ENCODE data around the gene SNX13.

Gene SNX13

DNA sequence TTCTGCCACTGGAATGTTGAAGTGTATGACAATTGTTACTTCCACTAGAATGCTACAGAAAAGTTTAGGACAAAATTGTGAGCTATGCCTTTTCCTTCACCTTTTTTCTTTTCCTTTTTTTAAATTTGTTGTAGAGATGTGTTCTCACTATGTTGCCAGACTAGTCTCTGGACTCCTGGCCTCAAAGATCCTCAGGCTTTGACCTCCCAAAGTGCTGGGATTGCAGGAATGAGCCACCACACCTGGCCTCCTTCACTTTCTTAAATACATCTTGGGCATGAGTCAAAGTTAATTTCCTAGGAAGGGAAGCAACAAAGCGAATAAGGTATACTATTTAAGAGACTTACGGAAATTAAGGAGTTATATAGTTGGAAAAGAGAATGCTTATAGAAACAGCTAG, 2.7 kb upstream of the SNX13 start:
- no peak for DNase-seq

DNA sequence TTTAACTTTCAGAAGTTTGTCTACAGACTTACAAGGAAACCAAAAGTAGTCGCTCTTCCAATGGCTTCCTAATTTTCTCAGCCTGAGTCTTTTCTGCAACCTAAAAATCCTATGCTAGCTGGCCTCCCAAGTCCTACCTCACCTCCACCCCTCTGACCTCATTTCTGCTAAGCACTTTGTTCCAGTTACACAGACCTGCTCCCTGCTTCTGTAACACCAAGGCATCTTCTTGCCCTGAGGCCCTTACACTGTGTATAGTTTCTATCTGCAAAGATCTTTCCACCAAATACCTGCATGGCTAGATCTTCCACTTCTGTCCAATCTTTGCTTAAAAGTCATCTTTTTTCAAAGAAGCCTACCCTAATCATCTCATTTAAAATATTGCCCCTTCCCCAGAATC, 1.9 kb upstream of the SNX13 start:
- no peak for DNase-seq

DNA sequence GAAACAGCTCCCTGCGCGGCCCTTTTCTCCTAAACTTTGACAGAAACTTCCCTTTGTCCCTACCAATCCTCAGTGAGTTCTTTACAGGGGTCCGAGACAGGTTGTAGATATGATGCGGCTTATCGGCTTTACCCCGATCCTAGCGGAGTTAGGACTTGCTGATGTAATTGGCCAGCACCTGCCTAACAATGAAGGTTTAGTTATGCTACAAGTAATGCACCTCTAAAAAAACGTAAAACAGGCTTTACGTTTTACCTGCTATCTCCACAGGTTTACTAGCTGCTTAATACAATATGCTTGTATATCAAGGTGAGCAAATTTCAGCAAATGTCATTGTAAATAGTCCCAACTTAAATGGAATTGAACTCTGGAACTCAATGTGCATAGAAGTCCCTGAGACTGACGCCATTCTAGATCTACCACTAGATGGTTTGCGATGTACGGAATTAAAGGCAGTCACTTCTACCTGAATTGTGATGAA, 697 bp upstream of the SNX13 start:
- DNase-seq, result peak; percentile 64

DNA sequence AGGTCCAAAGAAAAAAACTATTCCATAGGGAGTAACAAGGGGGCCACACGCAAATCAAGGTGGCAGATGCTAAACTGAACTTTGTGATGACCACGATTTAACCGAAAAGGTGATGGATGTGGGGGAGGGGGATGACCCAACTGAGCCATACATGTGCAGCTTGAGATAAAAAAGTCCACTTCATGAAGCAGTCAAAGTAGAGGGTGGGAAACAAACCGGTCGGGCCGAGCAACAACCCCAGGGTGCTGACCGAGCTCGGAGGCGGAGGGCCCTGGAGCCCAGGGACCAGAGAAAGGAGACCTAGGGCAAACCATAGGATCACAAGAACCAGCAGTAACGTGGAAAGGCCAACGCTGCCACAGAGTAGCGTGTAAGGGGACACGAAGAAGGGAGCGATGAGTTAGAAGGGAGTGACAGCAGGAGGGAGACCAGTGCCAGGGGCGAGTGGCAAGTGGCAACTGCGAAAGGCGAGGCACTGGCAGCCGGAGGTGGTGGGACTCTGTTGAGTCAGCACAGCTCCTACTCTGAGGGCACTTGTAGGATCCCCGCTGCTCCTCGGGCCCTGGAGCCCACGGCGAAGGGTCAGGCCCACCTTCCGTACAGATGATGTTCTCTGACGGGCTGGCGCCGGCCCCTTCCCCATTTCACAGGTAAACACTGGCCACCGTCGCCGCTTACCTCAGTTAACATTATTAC, 540 bp downstream of the SNX13 start:
- peak; percentile 76 for DNase-seq

DNA sequence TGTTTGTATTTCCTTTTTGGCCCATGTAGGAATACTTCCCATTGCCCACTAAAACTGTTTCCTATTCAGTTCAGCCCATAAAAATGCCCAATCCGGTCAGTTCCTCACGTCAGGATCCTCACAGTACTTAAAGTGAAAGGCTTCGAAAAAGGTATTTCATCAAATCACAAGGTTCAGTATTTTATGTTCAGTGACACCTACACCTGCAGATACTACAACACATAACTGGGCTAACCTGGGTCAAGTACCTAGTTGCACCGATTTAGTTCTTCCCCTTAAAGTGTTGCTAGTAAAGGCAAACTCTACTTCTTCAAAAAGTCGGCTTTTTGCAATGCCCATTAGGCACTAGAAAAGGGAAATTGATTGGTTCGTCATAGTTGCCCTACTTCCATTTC, 1.1 kb downstream of the SNX13 start:
- DNase-seq, result peak; percentile 49

DNA sequence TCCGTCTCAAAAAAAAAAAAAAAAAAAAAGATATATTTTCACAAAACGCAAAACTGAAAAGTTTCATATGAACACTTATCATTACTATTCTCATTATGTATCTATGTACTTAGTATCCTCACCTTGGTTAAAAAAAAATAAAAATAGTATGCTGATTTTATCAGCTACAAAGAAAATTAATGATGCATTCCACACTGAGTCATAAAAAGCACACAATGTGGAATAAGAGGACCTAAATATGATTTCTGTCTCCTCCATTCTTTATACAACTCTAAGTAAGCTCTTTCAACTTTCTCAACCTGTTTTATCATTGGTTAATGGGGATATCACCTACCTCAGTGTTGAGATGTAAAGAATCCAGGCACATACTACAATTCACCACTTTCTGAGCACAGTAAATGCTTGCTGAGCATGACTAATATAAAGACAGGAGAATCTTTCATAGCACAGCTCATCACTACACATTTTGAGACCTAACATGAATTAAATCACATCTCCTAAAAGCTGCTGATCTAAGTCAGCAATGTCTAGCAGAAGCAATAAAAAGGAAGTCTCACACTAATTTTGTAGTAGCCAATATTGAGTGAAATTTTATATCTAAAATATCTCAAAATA, 2.7 kb downstream of the SNX13 start:
- DNase-seq, result peak; percentile 37

DNA sequence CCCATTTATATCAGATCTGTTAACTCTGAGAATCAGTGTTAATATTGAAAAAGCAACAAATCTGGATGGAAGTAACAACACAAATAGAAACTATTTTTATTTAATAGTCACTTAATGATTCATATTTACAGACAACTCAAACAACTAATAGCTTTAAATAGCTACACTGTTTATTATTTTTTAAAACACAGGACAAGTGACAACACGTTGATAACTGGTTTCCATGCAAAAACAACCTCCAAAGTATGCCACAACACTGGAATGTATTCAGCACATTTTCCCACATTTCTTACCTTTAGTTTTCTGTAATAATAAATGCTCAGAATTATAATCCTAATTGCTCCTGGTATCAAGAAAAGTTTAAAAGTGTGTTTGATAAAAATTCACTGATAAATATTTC, 4.0 kb downstream of the SNX13 start:
- no peak for DNase-seq

DNA sequence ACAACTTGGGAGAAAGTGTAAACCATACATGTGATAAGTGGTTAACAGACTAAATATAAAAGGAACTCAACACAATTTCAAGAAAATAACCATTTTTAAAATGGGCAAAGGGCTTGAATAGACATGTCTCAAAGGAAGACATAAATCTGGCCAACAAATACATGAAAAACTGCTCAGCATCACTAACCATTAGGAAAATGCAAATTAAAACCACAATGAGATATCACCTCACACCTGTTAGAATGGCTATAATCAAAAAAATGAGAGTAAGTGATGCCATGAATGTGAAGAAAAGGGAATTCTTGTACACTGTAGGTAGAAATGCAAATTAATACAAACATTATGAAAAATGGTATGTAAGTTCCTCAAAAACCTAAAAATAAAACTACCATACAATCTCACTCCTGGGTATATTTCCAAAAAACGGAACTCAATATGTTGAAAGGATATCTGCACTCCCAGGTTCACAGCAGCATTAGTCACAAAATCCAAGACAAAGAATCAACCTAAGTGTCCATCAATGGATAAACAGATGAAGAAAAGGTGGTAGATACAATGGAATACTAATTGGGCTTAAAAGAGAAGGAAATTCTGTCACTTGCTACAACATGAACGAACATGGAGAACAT, 5.6 kb downstream of the SNX13 start:
- DNase-seq, result no peak

DNA sequence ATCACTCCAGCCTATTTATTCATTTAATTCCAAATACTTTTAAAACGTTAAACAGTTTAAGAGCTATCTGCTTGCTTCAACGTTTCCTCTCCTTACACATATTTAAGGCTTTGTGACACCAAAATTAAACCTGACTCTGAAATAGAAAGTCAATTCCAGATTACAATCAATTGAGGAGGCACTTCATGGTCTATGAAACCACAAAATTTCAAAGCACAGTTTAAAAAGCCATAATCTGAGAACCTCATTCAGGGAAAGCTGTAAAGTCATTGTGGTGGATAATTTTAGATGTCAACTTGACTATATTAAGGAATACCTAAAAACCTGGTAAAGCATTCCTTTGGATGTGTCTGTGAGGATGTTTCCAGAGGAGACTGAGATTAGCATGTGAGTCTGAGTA, 6.2 kb downstream of the SNX13 start:
- DNase-seq, result no peak

DNA sequence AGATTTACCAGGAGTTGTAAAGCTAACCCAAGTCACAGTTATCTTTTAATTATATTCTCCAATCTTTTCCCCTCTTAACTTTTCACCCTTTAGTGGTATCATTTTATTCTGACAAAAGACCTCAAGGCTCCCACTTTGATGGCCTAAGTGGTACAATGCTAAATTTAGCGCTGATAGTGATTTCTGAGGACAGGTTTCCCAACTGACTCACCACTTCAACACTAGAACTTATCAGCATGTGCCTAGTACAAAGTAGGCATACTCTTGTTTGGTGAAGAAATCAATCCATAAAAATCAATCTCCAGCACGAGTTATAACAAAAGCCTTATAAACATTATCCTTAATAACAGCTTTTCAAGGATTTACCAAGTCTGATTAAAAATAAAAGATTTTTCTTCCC, 7.5 kb downstream of the SNX13 start:
- no peak for DNase-seq

DNA sequence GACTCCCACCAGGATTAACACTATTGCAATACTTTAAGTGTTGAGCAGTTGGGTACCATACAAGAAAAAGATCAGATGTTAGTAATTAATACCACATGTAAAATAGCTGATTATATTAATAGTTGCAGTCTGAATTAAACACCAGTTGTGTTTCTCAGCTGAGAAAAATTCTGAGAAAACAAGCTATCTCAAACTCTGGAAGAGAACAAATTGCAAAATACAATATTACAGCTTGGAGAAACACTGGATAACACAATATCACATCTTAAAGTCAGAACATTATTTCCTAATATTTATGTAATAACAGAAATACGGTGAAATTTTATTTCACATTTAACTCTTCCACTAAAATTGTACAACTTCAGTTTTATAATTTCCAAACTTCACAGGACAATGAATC, 9.2 kb downstream of the SNX13 start:
- DNase-seq, result no peak

DNA sequence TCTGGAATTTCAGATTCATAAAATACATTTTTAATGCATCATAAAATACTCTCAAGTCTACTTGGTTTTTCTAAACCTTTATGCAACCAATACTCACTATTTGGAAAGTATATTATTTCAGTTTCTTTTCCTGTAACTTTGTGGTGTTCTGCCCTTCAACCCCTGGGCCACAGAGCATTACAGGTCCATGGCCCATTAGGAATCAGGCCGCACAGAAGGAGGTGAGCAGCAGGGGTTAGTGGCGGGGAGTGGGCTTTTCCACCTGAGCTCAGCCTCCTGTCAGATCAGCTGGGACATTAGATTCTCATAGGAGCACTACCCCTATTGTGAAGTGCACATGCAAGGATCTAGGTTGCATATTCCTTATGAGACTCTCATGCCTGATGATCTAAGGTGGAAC, 9.7 kb downstream of the SNX13 start:
- DNase-seq, result no peak

DNA sequence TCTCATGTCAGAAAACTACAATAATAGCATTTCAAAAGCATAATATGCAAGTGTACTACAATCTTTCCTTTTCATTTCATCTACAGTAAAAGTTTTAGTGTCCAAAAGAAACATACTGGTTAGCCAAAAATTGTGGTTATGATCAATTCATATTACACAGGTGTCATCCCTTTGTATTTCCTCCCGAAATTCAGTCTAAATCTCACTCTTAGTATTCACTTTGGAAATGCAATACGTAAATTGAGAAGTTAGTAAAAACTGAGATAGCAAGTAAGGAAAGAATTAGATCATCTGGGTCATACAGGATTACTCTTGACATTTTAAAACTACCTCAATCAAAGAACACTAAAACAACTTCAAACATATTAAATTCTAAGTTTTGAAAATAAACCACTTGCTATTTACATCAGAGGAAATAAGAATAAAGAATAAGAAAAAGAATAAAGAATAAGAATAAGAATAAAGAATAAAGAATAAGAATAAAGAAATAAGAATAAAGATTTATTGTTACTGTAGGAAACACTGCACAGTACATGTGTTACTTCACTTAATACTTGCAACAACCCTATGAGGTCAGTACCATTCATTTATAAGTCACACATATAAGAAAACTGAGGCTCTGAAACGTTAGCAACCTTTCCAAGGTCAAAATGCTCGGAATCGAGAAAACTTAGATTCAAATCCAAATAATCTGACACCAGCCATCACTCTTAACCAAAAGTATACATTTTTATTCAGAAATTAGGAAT, 10.5 kb downstream of the SNX13 start:
- DNase-seq, result no peak

DNA sequence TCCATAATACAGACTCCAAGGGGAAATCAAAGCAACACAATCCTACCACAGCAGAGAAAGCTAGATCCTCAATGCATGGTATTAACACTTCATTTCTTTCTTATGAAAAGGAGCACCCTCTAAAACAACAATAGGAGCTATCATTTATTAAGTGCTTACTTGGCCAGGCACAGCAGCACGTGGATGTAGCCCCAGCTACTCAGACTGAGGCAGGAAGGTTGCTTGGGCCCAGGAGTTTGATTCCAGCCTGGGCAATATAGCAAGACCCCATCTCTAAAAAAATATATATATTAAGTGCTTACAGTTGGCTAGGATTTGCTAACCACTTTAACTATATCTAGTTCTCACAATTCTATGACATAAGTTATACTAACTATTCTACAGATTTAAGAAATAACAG, 12.2 kb downstream of the SNX13 start:
- no peak for DNase-seq

DNA sequence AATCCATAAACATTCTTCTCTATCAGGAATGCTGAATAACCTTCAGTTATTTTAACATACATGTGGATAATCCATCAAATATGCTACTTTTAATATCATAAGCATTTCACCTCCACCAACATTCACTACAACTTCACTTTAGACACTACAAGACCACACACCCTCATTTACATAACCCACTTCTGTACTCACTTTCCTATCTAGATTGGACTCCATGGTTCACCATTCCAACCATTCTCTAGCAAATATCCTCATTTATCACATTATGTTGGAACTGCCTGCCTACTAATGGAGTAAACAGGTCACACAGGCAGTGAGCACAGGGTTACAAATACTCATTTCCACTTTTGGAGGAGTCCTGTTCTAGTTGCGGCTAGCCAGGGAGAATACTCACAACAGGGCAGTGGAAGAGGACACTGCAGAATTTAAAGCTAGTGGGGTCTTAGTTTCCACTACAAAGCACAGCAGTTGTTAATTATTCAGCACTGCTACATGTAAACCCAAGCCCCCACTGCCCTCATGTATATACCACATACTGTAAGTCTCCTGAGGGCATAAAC, 18.4 kb downstream of the SNX13 start:
- DNase-seq, result no peak

DNA sequence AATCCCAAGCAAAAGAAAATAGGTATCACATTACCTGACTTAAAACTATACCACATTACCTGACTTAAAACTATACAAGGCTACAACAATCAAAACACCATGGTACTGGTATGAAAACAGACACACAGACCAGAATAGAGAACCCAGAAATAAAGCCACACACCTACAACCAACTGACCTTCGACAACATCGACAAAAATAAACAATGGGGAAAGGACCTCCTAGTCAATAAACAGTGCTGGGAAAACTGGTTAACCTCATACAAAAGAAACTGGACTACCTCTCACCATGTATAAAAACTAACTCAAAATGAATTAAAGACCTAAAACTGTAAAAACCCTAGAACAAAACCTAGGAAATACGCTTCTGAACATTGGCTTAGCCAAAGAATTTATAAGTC, 22.5 kb downstream of the SNX13 start:
- no peak for DNase-seq

DNA sequence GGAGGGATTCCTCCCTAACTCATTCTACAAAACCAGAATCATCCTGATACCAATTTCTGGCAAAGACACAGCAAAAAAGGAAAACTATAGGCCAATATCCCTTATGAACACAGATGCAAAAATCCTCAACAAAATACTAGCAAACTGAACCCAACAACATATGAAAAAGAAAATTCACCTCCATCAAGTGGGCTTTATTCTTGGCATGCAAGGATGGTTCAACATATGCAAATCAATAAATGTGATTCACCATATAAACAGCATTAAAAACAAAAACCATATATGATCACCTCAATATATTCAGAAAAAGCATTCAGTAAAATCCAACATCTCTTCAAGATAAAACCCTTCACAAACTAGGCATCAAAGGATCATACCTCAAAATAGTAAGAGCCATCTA, 23.5 kb downstream of the SNX13 start:
- no peak for DNase-seq

DNA sequence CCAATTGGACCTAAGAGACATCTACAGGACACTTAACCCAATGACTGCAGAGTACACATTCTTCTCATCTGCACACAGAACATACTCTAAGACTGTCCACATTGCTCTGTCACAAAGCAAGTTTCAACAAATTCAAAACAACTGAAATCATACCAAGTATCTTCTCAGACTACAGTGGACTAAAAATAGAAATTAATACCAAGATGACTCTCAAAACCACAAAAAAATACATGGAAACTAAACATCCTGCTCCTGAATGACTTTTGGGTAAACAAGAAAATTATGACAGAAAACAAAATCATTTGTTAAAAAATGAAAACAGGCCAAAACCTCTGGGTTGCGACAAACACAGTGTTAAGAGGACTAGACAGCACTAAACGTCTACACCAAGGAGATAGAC, 24.5 kb downstream of the SNX13 start:
- no peak for DNase-seq

DNA sequence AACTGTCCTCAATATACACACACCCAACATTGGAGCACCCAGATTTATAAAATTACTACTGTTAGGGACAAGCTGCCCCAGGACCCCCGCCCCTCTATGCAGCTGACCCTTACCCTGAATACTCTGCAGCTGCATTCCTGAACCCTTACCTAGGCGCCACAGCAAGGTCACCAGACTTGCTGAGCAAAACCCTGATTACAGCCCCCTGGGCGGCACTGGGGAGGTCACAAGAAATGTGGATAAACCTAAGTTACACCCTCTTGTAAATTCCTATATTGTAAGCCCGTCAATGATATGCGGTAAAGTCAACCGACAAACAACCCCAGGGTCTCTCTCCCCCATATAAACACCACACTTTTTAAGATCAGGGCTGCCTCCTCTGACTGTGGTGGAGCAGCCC, 25.1 kb downstream of the SNX13 start:
- no peak for DNase-seq

DNA sequence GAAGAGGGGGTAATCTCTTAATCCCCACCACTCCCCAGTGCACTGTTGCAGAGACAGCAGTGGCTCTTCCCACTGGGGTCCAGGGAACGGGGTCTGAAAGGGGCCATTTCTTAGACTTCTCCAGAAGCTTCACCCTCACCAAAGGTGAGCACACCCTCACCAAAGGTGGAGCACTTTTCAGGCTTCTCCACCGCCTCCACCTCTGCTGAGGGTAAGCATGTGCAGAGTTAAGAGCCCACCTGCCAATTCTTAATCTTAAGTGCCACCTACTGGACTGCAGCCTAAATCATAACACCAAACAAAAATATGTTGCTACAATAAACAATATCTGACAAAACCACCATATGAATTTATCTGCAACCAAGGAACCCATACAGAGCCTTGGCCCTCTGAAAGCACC, 27.0 kb downstream of the SNX13 start:
- DNase-seq, result no peak

DNA sequence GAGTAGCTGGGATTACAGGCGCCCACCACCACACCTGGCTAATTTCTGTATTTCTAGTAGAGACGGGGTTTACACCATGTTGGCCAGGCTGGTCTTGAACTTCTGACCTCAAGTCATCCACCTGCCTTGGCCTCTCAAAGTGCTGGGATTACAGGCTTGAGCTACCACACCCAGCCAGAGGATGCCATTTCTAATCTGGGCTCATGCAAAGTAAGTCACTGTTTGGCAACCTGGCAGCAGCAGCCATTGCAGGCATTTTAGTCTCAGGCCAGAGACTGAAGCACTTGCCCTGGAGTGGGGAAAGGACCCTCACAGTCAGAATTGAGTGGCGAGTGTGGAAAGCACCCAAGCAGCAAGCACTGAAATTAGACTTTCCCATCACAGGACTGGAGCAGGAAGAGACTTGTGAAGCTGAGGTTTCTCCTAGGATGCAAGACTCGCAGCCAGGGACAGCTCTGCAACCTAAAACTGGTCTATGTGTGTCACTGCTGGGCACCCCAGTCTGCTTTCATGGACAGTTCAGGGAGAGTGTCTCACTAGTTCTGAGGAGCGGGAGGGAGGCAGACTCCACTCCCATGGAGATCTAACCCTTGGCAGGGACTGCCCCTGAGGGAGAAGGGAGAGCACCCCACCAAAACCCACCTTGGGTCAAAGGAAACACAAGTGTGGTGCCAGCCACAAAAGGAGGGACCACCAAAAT, 27.6 kb downstream of the SNX13 start:
- DNase-seq, result no peak

DNA sequence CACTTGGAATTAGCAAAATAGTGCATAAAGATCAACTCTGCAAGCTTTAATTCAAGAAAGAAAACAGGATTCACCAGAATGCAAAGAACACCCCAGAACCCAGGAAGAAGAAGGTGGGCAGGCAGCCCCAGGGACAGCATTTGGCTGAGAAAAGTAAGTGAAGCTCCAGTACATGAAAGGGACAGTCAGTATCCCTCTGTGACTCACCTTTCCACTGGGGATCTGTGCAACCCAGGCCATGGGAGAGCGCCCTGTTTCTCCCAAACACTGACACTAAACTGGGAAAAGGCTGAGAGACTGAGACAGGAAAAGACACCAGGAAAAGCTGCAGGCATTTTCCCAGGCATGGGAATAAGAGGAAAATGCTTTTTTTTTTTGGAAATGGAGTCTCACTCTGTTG, 28.2 kb downstream of the SNX13 start:
- DNase-seq, result no peak

DNA sequence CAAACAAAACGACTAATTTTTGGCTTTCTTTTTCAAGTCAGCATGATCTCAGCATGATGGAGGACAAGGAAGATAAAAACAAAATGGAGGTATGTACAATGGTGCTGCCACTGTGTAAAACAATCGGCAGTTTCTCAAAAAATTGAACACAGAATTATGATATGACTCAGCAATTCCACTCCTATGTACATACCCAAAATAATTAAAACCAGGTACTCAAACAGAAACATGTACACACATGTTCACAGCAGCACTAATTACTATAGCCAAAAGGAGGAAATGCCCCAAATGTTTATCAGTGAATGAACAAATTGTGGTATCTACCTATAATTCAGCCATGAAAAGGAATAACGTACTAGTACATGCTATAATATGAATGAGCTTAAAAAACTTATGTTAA, 29.9 kb downstream of the SNX13 start:
- DNase-seq, result no peak
